HG03064 (cell line): ENCODE measurements around the gene CCL20.
"Not testable (repeated sequence)": the region's sequence is repeated elsewhere in the genome, so short reads cannot be mapped to it uniquely, and the experiment has no call there.

Experiments
- ATAC-seq: cut with Tn5 transposase; IDR thresholded peaks from one replicate; pipeline ENCODE4 v1.9.1; 2021; ENCODE audit warnings: low read depth; ENCODE audit not compliant: unreplicated experiment

CCL20 gene

DNA sequence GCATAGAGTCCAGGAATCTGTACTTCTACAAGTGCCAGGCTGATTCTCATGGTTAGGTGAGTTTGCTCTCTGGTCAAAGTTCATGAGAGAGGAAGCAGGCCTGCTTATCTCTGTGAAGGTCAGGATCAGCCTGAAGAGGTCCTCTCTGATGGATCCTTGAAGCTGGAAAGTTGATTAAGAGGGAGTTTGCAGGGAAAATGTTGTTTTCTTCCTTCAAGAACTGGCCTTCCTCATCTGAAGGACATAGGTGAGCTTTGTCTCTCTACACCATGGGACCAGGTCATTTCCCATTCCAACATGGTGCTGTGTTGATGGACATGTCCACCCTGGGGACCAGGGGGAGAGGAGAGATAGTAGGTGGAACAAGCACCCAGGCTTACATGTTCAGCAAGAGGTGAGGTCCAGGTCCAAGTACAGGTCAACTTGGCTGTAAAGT, 14.9 kb downstream of the CCL20 start:
- ATAC-seq: no peak

DNA sequence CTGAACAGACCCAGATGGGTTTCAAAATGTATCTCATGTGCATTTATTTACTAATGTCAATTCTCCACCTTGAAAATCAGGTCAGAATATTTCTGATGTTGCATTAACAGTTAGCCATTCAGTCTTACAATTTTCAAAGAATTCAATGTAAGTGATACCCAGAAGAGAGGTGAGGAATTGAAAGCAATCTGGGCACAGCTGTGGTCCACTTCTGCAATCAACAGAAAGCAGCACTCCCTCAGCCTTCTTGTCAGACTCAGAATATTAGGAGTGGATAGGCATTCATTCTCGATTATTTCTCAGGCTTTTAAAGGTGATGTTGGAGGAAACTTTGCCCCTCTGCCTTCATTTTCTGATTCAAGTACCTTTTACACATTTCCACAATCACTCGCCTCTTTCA, 15.7 kb downstream of the CCL20 start:
- no peak for ATAC-seq

DNA sequence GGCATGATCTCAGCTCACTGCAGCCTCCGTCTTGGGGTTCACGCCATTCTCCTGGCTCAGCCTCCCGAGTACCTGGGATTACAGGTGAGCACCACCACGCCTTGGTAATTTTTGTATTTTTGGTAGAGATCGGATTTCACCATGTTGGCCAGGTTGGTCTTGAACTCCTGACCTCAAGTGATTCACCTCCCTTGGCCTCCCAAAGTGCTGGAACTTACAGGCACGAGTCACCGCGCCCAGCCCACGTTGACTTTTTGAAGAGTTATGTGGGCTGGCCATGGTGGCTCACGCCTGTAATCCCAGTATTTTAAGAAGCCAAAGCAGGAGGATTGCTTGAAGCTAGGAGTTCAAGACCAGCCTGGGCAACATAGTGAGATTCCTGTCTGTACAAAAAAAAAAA, 20.8 kb downstream of the CCL20 start:
- ATAC-seq: no peak

DNA sequence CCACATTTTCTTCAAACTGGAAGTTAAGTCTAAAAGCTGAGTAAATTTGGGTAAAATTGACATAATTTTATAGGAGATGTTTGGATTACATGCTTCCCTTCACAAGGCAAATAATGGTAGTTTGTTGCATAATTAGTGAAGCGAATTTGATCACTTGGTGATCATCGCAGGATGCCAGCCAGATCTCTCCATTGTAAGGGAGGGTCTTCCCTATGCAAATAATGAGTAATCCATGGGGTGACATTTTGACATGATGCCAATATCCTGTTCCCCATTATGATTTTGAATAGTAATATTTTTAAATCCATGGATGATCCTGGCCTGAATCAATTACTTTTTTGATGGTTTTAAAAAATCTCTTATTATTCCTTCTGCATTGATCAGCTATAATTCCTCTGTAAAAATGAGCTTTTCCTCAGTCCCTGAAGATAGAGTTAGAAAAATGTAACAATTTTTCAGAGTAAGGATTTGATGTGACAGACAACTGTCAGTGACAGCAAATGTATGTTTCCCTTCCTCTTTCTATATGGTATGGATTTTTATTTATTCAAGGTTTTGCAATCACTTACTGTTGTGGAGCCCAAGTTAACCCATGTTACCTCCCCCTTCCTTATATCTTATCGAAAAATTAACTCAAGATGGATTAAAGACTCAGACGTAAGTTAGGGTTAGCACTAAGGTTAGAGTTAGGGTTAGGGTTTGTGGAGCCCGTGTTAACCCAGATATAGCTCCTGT, 21.4 kb downstream of the CCL20 start:
- ATAC-seq: no peak

DNA sequence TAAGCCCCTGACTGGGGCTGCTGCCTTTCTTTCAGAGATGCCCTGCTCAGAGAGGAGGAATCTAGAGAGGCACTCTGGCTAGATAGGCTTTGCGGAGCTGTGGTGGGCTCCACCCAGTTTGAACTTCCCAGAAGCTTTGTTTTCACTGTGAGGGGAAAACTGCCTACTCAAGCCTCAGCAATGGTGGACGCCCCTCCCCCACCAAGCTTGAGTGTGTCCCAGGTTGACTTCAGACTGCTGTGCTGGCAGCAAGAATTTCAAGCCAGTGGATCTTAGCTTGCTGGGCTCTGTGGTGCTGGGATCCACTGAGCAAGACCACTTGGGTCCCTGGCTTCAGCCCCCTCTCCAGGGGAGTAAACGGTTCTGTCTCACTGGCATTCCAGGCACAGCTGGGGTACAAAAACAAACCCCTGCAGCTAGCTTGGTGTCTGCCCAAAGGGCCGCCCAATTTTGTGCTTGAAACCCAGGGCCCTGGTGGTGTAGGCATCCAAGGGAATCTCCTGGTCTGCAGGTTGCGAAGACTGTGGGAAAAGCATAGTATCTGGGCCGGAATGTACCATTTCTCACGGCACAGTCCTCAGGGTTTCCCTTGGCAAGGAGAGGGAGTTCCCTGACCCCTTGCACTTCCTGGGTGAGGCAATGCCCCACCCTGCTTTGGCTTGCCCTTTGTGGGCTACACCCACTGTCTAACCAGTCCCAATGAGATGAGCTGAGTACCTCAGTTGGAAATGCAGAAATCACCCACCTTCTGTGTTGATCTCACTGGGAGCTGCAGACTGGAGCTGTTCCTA, 25.9 kb downstream of the CCL20 start:
- ATAC-seq: not testable (repeated sequence)

DNA sequence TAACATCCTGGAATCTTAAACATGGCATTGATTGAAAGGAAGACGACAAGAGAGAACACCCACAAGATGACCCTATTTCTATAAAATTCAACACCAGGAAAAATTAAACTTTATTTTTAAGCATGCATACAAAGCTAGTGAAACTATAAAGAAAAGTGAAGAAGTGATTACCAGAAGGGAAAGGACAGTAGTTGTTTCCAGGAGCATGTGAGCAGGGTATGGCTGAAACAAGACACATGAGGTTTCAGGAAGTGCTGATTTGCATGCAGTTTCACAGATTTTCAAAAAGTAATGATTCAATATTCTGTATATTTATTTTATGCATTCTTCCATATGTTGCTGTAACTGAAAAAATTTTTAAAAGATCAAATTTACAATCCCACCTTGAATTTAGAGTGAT, 33.2 kb downstream of the CCL20 start:
- no peak for ATAC-seq

DNA sequence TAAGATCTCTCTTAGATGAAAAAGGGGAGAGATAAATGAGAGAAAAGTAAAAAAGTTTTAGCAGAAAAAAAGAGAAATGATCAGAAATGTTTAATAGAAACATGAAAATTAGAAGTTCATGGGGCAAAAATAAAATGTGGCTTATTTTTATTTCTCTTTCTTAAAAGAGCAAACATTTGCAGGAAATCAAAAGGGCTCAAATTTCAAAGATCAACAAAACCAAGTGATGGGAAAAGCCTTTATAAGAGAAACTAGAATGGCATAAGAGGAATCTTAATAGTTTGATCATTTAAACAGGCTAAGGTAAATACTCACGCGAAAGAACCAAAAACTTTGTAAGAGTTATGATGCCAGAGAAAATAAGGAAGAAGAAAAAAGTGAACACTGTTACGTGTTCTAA, 34.5 kb downstream of the CCL20 start:
- ATAC-seq: no peak

DNA sequence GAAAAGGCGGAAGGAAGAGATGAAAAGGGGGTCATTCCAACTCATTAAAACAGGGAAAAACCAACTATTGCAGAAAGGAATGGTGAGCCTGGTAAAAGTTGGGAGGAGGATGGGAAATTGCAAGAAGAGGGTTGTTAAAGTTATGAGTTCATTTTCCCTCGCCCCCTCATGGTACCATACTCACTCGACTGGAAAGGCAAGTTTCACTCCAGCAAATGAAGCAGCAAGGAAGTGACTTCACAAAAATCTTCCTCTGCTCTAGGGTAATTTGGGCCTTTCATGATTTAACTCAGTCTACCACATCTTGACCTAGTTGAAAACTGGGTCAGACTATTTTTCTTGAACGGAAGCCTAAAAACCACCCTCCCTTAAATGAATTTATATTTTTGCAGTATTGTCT, 34.9 kb downstream of the CCL20 start:
- peak; percentile 61 for ATAC-seq

DNA sequence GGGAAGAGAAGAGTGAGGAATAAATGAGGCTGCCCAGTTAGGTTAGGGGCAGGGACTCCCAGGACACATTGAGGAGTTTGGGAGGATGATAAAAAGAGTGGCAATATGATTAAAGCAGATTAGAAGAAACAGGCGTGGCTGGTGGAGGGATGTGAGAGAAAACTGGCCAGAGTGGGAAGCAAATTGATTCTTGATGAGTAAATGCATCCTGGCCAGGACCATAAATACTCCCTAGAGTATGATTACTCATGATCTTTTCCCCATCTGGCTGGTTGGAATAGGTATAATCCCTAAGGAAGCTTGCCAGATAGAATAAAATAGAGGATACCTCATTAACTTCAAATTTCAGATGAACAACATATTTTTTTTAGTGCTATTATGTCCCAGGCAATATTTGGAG, 36.3 kb downstream of the CCL20 start:
- ATAC-seq: no peak

DNA sequence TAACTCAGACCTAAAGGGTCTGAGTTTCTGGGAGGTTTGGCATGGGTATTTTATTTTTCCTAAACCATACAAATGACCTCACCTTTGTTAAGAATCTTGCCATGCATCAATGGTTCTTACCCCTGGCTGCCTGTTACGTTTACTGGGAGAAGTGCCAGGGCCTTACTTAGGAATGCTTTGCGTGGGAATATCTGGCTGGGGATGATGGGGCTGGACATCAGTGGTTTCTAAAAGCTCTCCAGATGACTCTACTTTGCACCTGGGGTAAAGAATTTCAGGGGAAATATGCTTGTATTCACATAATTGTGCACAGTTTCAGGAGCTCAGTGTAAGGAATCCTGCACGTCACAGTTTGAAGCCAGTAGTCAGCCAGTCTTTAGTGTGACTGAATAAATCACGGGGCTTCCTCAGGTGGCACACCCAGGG, 39.6 kb downstream of the CCL20 start:
- ATAC-seq: no peak

DNA sequence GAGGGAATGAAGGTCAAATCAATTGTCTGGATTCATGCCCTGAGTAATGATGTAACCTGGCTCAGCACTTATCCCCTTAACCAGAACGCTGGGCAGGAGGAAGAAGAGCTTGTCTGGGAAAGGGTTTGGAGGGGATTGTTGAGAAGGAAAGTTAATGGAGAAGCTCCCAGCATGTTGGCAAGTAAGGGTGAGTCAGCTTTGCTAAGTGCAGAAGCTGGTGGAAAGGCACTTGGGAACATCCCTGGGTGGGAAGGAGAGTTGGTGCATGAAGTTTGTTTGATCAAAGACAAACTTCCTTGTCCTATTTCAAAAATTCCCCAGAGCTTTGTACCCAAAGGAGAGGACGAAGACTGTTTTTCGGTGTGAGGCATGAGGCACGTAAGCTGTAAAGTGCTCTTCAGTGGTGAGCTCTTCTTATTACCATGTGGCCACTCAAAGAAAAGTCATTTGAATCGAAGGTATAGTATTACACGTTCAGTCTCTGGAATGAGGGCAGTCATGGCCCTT, 40.2 kb downstream of the CCL20 start:
- ATAC-seq: no peak

DNA sequence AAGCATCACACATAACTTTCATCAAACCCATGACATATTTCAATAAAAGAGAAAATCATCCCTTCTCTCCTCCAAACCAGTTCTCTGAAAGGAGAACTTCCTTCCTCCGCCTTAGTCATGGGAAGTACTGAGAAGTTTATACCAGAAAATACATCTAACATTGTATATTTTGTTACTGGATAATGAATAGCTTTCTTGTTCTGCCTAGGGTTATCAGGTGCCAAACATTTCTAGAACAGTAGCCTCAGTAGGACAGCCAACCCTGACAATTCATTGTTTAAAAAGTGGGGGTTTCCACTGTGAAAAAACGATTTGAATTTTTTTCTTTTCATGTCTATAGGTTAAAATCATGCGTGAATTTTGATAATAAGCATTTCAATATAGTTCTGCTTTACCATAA, 41.8 kb downstream of the CCL20 start:
- no peak for ATAC-seq

DNA sequence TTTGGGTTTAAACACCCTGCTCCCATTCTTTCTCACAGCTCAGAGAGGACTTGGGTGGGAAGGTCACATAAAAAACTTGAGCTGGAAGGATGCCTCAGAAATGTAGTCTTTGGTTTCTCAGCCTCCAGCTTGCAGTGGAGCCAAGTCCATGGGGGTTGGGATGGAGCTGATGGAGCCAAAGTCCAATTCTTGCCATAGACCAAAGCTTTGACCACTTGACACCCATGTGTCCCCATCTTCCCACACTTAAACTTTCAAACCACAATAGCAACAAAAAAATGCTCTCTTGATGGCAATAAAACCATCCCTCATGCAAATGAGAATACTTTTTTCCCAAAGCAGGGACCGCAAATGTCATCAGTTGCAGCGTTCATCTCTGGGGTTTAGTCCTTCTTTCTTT, 43.1 kb downstream of the CCL20 start:
- ATAC-seq: no peak

DNA sequence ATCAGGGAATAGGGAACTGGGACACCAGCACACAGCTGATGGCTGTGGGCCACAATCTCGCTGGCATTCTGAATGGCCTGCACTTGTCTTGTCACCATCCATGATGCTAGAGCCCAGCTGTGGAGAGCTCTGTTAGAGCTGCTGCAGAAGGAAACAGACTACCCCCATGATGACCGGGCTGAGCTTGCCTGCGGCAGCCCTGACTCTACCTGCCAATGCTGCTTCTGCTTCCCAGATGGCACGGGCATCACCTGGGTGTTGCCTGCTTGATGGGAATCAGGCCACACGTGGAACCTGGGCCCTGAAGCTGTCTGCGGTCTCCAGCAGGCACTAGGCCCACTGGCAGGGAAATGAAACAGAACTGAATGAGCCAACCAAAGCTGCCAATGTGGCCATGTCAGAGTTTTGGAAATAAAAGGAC, 46.6 kb downstream of the CCL20 start:
- no peak for ATAC-seq

DNA sequence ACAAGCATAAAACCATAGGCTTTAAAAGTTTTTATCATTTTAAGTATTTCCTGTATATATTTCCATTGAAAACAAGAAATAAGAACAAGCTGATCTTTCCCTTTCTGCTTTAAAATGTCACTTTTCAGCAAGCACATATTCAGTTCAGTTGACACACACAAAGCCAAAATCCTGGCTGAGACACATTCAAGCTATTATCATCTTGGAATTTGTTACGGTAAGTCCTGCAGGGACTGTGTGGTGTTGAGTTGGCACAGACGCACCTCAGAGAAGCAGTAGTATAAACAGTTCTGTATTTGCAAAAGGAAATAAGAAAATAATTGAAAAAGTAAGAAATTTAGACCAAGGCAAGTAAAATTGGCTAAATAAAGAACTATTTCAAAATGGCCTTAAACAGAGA, 47.4 kb downstream of the CCL20 start:
- no peak for ATAC-seq

DNA sequence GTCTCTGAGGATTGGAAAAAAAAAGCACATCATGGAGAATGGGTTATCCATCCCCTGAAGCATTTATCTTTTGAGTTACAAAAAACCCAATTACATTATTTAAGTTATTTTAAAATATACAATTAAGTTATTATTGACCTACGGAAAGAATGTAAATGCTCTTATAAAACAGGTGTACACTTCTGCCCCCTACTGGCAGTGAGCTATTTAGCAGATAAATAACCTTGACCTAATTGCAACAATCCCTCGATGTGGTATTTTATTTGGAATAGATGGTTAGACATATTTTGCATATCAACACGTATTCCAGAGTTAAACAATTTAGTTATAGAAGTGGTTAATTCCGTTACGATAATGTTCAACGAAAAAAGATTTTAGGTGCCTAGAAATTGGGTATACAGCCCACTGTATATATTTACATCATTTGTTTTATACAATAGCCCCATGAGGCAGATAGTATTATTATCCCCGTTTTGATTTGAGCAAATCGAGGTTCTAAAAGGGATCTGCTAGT, 48.6 kb downstream of the CCL20 start:
- ATAC-seq: no peak

DNA sequence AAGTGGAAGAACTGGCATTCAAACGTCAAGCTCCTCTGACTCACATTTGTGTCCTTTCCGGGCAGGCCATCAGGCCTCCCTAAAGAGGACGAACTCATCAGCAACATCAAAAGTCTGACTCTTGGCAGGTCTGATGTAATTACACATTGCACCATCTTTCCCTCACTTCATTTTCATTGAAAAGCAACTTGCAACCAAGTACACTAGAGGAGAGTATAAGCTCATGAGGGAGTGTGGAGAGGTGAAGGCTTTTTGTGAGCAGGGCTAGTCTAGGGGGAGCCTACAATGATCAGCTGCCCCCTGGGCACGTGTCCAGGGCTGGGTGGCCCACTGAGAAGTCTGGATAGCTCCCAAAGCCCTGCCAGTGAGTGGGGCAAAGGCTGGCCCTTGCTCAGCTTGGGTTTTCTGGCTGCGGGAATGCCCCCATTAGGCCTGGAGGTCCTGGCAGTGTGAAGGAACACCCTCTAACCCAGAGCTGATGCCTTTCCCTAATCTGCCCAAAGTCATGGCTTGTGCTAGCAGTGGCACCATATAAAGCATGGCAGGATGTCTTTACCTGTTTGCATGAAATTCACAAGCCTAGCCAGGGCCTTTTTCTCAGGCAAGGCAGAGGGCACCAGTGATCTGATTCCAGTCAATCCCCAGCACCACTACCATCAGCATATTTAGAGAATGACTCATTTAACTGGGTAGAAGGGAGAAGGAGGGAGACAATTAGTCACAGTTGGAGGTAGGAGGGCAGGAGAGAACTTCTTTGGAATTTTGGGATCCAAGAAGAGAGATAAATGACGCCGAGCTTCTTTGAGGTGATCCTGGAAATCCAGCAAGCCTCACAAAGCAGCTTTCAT, 49.3 kb downstream of the CCL20 start:
- ATAC-seq: no peak

DNA sequence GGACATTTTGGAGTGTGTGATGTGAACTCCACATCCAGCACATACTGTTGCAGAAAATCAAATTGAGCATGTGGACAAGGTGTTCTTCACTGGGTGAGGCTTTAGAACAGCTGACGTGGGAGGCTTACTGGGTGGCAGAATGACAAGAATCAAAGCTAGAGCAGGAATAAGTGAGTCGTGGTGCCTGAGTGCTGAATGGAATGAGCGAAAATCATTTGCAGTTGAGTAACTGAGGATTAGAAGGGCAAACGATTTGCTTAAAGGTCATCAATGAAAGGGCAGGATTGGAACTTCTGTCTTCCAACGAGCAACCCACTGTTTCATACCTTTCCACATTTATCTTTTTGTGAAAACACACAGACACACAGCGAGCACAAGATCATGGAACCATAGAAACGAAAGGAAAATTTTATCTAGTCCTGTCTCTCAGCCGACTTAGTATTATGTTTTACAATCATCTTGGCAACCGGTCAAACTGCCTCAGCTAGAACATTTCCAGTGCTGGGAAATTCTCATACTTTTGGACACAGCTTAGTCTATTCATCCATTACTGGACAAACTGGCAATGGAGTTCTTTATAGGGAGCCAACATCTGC, 50.6 kb downstream of the CCL20 start:
- ATAC-seq: no peak

DNA sequence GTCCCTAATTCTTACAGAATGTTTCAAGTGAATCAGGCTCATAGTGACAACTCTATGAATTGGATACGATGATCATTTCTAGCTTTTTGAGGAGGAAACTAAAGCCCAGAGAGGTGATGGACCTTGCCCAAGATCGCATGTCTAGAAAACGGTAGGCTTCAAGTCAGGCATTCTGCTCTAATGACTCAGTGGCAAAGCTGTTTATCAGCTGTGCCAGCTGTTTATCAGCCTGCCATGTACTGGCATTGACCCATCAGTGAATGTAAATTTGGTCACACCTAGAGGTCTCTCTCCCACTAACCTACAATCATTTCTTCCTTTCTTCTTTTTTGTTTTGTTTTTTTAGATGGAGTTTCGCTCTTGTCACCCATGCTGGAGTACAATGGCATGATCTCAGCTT, 51.6 kb downstream of the CCL20 start:
- ATAC-seq: no peak
